ENCODE data around the gene MEAF6. TPM values are rescaled to one million over a fixed set of nuclear protein-coding genes. Genes with fewer than 3 reads are reported as not detected.
A peak's percentile ranks its signal among the peaks of the same experiment; 100 is the strongest.

Gene MEAF6
- total RNA-seq, 1 donor from 2014 or later, result 59.5 TPM

DNA sequence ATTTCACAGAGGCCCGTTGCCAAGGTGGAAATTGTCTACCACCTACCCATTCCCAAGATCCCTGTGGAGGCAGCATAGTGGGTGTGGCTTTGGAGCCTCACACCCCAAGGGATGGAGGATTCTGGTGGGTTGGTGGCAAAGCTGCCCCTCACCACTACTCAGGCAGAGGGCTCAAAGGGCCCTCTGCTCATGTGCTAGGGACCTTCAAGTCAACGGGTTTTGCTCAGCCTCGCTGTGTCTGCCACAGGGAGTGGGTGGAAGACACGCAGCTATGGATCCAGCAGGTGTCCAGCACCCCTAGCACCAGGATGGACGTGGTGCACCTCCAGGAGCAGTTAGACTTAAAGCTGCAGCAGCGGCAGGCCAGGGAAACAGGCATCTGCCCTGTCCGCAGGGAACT, 44.5 kb upstream of the MEAF6 start:
- DNase-seq (no peak), ATAC-seq (no peak)
- Histone ChIP-seq H3K36me3 (peaks cover 21% of the 10 kb centered on the region), H3K4me1 (peaks cover 23% of the 10 kb centered on the region), H3K9me3 (no peaks in the 10 kb centered on the region), H3K4me3 (no peak overlapping the region), H3K27me3 (ENCODE audit: low read depth) (no peaks in the 10 kb centered on the region), H3K27ac (no peak overlapping the region)
- TF ChIP-seq, protein P1, sequence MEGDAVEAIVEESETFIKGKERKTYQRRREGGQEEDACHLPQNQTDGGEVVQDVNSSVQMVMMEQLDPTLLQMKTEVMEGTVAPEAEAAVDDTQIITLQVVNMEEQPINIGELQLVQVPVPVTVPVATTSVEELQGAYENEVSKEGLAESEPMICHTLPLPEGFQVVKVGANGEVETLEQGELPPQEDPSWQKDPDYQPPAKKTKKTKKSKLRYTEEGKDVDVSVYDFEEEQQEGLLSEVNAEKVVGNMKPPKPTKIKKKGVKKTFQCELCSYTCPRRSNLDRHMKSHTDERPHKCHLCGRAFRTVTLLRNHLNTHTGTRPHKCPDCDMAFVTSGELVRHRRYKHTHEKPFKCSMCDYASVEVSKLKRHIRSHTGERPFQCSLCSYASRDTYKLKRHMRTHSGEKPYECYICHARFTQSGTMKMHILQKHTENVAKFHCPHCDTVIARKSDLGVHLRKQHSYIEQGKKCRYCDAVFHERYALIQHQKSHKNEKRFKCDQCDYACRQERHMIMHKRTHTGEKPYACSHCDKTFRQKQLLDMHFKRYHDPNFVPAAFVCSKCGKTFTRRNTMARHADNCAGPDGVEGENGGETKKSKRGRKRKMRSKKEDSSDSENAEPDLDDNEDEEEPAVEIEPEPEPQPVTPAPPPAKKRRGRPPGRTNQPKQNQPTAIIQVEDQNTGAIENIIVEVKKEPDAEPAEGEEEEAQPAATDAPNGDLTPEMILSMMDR (IDR thresholded peaks at IDR 0.05), result no peak
- intact Hi-C loops (cut with DNase I), result no loop called here

DNA sequence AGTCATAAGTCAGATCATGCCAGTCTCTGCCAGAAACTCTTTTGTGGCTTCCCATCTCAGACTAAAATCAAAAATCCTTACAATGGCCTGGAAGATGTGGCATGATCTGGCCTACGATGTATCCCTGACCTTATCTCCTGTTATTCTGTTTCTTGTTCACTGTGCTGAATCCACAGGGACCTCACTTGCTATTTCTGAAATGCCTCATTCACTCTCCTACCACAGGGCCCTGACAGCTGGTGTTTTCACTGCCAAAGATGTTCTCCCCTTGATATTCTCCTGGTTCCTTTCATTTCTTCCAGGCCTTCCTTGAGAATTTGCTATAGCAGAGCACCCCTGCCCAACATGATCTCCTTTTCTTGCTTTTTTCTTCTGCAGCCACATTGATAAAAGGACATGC, 43.8 kb upstream of the MEAF6 start:
- no peaks in the 10 kb centered on the region for H3K9me3 ChIP-seq
- TF ChIP-seq, protein P1 (IDR thresholded peaks at IDR 0.05), result no peak
- H3K4me3 ChIP-seq, result no peak overlapping the region
- ATAC-seq (no peak), DNase-seq (no peak)
- no peaks in the 10 kb centered on the region for H3K27me3 ChIP-seq (ENCODE audit: low read depth)
- H3K27ac ChIP-seq, result no peak overlapping the region
- peaks cover 26% of the 10 kb centered on the region for H3K4me1 ChIP-seq
- H3K36me3 ChIP-seq, result peaks cover 18% of the 10 kb centered on the region
- intact Hi-C loops (cut with DNase I), result no loop called here

DNA sequence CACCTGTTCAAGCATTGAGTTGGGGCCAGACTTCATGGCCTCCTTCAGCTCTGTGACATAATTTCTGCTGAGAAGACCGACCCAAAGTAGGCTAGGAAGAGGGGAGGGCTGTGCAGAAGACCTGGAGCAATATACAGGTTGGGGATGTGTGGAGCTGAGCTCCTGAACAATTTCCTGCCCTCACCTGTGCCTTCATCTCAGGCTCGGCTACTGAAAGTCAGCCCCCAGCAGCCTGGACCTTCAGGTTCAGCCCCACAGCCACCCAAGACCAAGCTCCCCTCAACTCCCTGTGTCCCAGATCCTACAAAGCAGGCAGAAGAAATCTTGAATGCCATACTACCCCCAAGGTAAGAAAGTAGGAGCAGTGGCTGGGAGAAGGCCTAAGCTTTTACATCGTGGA, 42.8 kb upstream of the MEAF6 start:
- DNase-seq (no peak), ATAC-seq (peak in 1 of 2 donors; percentile 2)
- TF ChIP-seq, protein P1 (IDR thresholded peaks at IDR 0.05), result no peak
- intact Hi-C loops (cut with DNase I), result no loop called here
- peaks cover 36% of the 10 kb centered on the region for H3K4me1 ChIP-seq
- H3K4me3 ChIP-seq, result peak overlapping the region; percentile 49
- peak overlapping the region; percentile 80 for H3K27ac ChIP-seq
- H3K36me3 ChIP-seq, result peaks cover 9% of the 10 kb centered on the region
- H3K9me3 ChIP-seq, result no peaks in the 10 kb centered on the region
- H3K27me3 ChIP-seq (ENCODE audit: low read depth), result no peaks in the 10 kb centered on the region

- H3K9me3 ChIP-seq, result no peaks in the 10 kb centered on the region
- H3K36me3 ChIP-seq, result peaks cover 9% of the 10 kb centered on the region
- TF ChIP-seq, protein P1 (IDR thresholded peaks at IDR 0.05), result no peak
- H3K27me3 ChIP-seq (ENCODE audit: low read depth), result no peaks in the 10 kb centered on the region
- DNase-seq (peak; percentile 90), ATAC-seq (peak; percentile 95)
- H3K4me3 ChIP-seq, result peak within 1 kb of the TSS; percentile 49
- intact Hi-C loops (cut with DNase I), result no loop called here
- H3K27ac ChIP-seq, result peak within 1 kb of the TSS; percentile 80
- peaks cover 42% of the 10 kb centered on the region for H3K4me1 ChIP-seq
These were observed 42.2 kb upstream of the MEAF6 start, which contains the start of gene DNALI1 for GRCh38 chr1:37556712-37557196. Gene DNALI1 (plus strand): TSS chr1:37556940. CDS start chr1:37556995, 55 bp downstream.

DNA sequence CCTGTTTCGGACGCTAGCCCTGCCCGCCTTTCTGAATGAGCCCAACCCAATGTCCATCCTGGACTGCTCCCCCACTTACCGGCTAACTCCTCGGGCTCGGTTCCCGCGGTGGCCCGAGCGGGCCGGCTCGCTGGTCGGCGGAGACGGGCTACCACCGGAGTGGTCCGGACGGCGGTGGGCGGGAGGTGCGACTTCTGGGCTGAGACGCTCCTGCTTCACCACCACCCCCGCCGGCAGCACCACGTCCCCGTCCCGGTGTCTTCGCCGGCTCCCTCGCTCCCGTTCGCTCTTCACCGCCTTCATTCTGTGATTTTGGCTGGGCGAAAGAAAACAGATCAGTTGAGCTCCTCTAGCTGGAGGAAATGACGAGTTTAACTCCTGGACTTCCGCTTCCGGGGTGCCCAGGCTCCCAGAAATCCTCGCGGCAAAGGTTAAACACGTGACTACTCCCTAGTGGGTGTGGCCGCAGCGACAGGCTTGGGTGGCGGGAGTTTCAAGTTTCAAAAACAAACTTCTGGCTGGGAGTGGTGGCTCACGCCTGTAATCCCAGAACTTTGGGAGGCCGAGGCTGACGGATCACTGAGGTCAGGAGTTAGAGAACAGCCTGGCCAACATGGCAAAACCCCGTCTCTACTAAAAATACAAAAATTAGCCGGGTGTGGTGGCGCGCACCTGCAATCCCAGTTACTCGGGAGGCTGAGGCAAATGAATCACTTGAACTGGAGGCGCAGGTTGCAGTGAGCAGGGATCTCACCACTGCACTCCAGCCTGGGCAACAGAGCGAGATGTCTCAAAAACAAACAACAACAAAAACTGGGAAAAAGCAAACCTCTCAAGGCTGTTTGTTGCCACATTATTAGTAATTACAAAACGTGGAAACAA, 39.6 kb upstream of the MEAF6 start, which contains the start of gene SNIP1:
Gene SNIP1 (minus strand): TSS at position 367 of the 882 bp plus-strand sequence. CDS start 64 bp downstream, at position 303.
- Histone ChIP-seq H3K4me1 (peaks cover 43% of the 10 kb centered on the region), H3K4me3 (peak within 1 kb of the TSS; percentile 96), H3K27me3 (ENCODE audit: low read depth) (no peaks in the 10 kb centered on the region), H3K27ac (peak within 1 kb of the TSS; percentile 96), H3K9me3 (no peaks in the 10 kb centered on the region), H3K36me3 (peaks cover 30% of the 10 kb centered on the region)
- ATAC-seq (peak; percentile 93 to 94), DNase-seq (peak; percentile 91)
- TF ChIP-seq, protein P1 (IDR thresholded peaks at IDR 0.05), result no peak
- intact Hi-C loops (cut with DNase I), result no loop called here

Measured in lower lobe of right lung (tissue), 2 donors.